Activated CD4-positive, alpha-beta T cell treated with anti-CD3 and anti-CD28 coated beads for 24 hours (primary cell): ENCODE measurements around the gene ASS1.

Experiments used
- DNase-seq, 2 donors: peaks; one replicate each; pipeline ENCODE4 v3.0.0-alpha.2; 2020; ENCODE audit warnings: low read depth in 2 of 2

The ASS1 gene

DNA sequence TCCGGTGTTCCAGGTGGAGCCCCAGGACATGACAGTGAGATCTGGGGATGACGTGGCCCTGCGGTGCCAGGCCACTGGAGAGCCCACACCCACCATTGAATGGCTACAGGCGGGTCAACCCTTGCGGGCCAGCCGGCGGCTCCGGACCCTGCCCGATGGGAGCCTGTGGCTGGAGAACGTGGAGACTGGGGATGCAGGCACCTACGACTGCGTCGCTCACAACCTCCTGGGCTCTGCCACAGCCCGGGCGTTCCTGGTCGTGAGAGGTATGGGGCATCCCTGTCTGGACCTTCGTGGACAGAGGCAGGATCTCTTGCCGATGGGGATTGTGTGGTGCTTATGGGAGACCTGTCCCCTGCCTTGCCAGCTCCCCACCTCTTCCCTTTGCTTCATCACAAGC is 26.0 kb upstream of the ASS1 start:
- DNase-seq, result no peak

DNA sequence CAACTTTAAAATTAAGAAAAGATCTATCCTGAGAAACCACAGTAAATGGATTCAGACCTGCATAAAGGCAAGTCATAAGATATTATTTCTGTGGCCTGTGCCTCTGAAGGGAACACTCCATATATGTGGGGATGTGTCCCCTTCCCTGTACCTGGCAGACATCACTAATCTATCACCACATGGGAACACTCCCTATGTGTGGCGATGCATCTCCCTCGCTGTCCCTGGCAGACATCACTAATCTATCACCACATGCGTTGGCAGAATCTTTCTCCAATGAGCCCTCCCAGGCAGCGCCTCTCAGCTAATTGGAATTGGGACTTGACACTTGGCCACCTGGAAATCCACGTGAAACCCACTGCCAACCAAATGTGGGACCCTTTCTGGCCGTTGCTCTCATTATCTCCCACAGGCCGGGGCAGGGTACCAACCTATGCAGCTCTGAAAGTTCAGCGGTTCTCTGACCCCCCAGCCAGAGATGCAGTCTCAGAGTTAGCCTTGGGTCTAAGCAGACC is 25.2 kb upstream of the ASS1 start:
- no peak for DNase-seq

DNA sequence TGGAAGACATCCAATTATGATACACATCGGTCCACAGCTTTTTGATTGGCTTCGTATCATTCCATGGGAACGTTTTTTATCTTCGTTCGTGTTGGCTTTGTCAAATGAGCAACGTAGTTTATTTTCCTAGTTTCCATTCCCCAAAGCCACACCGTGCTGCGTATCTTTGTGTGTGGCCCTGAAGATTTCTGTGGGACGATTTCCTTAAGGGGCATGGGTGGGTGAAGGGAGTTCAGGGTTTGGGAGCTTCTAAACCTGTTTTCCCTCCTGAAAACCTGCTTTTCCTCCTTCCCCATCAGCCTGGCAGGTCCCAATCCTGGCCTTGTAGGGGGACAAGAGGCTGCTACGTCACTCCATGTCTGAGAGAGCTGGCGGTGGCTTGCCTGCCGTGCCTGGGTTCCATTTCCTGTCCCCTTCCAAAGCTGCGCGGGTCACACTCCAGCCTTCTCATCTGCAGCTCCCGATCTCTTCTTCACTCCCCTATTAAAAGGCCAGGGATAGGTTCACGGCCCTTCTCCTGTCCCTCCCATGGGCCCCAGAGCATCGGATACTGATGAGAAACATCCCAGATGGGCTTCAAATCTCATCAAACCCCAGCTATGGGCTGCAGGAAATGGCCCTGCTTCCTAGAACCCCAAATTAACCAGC is 23.5 kb upstream of the ASS1 start:
- no peak for DNase-seq

- no peak for DNase-seq
Observed at GRCh38 chr9:130421802-130422276, 22.9 kb upstream of the ASS1 start.

DNA sequence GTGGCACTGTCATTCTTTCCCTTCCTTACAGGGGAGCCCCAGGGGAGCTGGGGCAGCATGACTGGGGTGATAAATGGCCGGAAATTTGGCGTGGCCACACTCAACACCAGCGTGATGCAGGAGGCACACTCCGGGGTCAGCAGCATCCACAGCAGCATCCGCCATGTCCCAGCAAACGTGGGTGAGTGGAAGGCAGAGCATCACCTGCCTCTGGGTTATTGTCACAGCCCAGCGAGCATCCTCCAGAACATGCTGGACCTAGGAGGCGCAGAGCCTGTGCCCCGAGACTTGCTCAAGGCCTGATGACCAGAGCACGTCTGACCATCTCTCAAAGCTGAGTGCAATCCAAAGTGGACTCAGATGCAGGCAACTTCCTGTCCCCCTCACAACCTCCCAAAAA is 22.2 kb upstream of the ASS1 start:
- DNase-seq, result no peak

DNA sequence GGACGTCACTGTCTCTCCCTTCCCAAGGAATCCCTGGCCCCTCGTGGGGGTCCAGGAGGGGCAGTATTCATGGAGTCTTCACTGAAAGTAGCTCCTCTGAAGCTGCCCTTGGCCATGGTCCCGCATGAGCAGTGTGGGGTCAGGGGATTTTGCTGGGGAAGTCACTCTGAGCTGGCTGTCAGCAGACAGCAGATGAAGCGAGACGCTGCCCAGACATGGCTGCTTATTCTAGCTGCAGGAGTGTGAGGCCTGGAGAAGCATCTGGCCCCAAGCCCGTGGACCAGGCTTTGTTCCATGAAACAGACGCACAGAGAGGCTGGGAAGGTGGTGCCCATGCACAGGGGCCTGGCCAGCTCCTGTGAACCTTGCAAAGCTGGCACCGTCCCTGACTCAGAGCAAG is 21.5 kb upstream of the ASS1 start:
- no peak for DNase-seq

GRCh38 chr9:130424595-130425454 is 19.9 kb upstream of the ASS1 start:
- DNase-seq, result no peak

- no peak for DNase-seq
Observed at GRCh38 chr9:130425741-130426466, 18.9 kb upstream of the ASS1 start.

GRCh38 chr9:130426467-130426773 is 18.3 kb upstream of the ASS1 start:
- DNase-seq, result no peak

DNA sequence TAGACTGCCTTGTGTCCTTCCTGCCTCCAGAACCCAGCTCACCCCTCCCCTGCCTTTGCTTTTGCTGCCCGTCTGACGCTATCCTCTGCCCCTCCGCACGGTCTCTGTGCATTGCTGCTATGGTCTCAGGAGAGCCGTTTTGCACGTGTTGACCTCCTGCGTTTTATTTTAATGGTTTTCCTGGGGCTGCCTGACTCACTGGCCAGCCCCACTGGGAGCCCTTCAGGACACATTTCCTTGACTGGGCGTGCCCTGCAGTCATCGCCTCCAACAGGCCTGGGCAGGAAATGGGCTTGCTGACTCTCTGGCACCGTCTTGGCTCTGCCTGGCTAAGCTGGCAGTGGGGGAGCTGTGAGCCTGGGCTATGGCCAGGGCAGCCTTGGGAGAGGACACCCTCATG is 17.9 kb upstream of the ASS1 start:
- no peak for DNase-seq

- no peak for DNase-seq
Observed at GRCh38 chr9:130427326-130427725, 17.4 kb upstream of the ASS1 start.

DNA sequence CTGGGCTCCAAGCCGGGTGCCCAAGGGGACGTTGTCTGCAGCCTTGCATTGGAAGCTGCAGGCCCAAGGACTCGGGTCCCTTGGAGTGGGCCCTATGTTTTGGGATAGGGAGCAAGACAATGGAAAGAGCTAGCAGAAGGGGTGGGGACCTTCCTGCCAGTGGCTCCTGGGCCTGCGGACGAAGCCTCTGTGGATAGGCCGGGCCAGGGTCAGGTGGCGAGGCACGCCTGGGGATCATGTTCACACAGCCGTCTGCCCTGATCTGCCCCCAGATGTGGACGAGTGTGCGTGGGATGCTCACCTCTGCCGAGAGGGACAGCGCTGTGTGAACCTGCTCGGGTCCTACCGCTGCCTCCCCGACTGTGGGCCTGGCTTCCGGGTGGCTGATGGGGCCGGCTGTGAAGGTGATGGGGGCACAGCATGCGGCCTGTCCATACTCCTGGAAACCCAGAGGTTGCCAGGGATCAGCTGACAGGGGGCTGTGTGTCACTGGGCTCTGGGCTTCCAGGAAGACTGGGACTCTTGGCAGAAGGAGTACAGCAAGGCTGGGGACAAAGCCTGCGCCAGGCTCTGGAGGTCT is 16.6 kb upstream of the ASS1 start:
- DNase-seq, result no peak

DNA sequence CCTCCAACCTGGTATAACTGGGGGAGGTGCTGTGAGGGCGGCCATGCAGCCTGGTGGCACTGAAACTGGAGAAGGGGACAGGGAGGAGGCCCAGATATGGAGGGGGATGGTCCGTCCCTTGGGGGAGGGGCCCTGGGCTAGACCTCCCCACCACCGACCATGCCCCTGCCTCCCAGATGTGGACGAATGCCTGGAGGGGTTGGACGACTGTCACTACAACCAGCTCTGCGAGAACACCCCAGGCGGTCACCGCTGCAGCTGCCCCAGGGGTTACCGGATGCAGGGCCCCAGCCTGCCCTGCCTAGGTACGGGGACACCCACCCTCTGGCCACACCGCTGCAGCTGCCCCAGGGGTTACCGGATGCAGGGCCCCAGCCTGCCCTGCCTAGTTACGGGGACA is 15.4 kb upstream of the ASS1 start:
- DNase-seq, result no peak

- no peak for DNase-seq
Observed at GRCh38 chr9:130429831-130430230, 14.9 kb upstream of the ASS1 start.

- no peak for DNase-seq
Observed at GRCh38 chr9:130430232-130430631, 14.5 kb upstream of the ASS1 start.

- no peak for DNase-seq
Observed at GRCh38 chr9:130430734-130431535, 13.8 kb upstream of the ASS1 start.

- no peak for DNase-seq
Observed at GRCh38 chr9:130431536-130432303, 13.0 kb upstream of the ASS1 start.

GRCh38 chr9:130432362-130432761 is 12.4 kb upstream of the ASS1 start:
- DNase-seq, result no peak

DNA sequence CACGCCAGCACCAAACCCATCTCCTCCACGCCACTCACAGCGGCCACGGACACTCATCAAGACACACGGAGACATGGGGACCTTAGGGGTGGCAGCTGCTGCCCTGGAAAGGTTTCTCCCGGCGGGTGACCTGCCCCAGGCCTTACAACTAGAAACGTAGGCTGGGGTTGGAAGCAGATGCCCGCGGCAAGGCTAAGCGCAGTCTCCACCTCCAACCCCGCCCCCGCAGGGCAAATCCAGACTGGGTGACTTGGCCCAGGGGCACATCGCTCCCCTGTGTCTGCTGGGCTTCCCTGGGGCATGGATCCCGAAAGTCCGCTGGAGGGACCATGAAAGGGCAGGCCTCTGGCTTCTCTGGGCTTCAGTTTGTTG is 12.0 kb upstream of the ASS1 start:
- DNase-seq, result no peak

DNA sequence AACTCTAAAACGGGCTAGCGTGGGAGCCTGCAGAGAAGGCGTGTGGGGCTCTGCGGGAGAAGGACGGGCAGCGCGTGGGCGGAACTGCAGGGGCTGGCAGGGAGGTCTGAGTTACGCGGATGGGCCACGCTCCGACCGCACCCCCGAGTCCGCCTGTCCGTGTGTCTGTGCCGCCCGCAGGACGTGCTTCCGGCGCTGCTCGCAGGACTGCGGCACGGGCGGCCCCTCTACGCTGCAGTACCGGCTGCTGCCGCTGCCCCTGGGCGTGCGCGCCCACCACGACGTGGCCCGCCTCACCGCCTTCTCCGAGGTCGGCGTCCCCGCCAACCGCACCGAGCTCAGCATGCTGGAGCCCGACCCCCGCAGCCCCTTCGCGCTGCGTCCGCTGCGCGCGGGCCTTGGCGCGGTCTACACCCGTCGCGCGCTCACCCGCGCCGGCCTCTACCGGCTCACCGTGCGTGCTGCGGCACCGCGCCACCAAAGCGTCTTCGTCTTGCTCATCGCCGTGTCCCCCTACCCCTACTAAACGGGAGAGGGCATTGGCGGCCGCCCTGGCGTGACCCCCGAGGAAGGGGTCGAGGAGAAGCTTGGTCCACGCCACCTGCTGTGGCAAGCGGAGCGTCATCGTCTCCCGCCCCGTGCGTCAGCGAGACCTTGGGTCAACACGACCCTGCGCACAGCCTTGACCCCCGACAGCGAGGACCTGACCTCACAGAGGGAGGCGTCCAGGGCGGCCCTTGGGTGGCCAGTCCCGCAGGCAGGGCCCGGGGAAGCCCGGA is 11.4 kb upstream of the ASS1 start:
- no peak for DNase-seq
